Stimulated activated CD4-positive, alpha-beta T cell treated with anti-CD3 and anti-CD28 coated beads, Interleukin-4, amount 100 ng/mL, for 4 hours (primary cell): Measurements from ENCODE around the gene ATAD3C.
"Not testable (repeated sequence)": the region's sequence is repeated elsewhere in the genome, so short reads cannot be mapped to it uniquely, and the experiment has no call there.

Experiments
- DNase-seq, 2 experiments: peaks; one replicate each; pipeline ENCODE4 v3.0.0-alpha.2; 2020

The ATAD3C gene

DNA sequence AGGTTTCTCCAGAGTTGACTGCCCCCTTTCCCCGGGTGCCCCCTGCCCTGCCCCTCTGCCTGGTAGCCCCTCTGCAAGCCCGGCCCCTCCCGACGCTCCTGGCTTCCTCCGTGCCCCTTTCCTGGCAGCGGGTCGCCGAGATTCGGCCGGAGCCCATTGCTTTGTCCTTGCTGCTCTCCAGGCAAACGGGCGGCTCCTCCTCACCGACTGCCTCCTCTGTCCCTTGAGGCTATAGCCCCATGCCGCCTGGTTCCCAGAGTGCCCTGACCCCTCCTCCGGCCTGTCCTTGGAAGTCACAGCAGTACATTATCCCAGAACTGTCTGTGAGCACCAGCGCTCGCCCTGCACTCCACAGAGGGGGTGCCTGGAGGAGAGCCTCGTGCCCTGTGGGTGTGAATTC lies 64.2 kb downstream of the ATAD3C start:
- DNase-seq = not testable (repeated sequence)

DNA sequence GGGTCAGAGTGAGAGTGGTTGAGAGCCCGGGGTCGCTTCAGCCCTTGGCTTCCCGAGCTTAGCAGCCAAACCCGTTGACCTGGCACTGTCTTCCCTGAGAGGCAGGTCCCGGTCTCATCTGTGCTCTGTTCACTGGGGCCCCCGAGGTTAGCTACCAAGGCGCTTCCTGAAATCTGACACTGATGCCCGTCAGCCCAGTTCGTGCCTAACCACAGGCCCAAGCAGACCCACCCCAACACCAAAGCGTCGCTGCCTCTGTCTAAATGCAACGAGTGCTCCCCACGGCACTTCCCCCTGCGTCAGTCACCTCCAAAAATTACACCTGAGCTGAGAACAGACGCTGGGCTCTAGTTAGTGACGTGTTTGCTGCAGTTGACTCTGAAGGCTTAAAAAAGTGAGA lies 64.9 kb downstream of the ATAD3C start:
- DNase-seq = not testable (repeated sequence)

DNA sequence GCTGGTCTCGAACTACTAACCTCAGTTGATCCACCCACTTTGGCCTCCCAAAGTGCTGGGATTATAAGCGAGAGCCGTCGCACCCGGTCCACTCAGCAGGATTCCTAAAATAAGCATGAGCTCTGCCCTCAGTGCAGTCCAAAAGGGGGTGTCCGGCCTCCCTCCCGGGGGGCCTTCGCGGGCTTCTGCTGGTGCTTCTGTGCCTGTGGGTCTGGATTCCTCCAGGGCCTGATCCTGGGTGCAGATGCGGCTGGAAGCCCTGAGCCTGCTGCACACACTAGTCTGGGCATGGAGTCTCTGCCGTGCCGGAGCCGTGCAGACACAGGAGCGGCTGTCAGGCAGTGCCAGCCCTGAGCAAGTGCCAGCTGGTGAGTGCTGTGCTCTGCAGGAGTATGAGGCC lies 67.4 kb downstream of the ATAD3C start:
- DNase-seq = not testable (repeated sequence)

DNA sequence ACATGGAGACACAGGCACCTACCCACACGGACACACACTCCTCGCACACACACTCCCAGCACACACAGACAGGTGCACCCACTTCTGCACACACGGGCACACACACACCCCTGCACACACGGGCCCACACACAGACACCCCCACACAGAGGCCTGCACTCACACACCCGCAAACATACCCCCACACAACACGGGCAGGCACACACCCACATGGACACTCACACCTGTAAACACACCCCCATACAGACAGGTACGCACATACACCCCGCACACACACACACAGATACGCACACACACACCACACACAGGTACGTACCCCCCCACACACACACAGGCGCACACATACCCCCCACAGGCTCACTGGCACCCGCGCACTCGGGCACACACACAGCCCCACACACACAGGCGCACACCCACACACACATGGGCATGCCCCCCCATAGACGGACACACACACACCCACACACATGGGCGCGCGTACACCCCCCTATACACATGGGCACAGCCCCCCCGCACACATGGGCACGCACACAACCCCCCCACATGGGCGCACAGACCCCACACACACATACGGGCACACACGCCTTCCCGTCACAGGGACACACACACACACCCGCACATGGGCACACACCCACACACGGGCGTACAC lies 68.6 kb downstream of the ATAD3C start:
- no peak for DNase-seq

DNA sequence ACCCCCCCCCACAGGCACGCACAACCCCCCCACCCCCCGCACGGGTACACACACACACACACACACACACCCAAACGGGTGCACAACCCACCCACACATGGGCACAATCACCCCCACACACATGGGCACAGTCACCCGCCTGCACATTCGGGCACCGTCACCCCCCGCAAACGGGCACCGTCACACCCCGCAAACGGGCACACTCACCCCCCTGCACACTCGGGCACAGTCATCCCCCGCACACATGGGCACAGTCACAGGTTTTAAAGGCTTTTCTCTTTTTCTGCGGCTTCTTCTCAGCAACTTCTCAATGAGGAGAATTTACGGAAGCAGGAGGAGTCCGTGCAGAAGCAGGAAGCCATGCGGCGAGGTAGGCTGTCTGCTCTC lies 69.1 kb downstream of the ATAD3C start:
- DNase-seq = not testable (repeated sequence)
